Activated CD4-positive, alpha-beta T cell treated with anti-CD3 and anti-CD28 coated beads for 1 hour (primary cell): ENCODE data around the gene EGR4.
"Not testable (repeated sequence)": the region's sequence is repeated elsewhere in the genome, so short reads cannot be mapped to it uniquely, and the experiment has no call there.

Experiments used
- DNase-seq: peaks from one replicate; pipeline ENCODE4 v3.0.0-alpha.2; 2020

EGR4 gene

GRCh38 chr2:73262691-73263429, 30.5 kb downstream of the EGR4 start:
- DNase-seq: not testable (repeated sequence)

GRCh38 chr2:73262108-73262651, 31.2 kb downstream of the EGR4 start:
- no peak for DNase-seq

DNA sequence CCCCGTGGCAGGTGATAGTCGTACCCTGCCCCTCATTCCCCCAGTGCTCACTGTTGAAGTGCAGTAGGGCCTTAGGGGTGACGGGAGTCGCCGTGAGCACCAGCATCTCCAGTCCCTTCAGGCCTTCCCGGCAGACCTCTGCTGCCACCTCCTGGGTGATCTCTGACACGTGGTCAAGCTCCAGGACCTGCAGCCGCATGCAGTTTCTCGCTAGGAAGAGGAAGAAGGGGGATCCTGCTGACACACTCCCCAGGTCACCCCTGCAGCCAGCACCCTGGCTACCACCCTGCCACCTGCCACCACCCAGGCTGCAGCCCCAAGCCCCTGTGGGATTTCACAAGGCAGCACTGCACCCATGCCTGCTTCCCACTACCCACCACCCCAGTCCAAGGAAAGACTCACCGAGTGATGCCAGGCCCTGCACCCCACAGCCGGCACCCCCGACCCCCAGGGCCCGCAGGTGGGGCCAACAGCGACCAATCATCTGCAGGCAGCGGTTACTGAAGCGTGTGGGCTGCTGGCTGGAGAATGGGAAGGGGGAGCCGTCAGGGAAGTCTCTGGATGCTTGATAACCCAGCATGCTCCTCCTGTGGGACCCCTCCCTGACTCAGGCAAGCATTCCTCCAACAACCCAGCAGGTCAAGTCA, 32.9 kb downstream of the EGR4 start:
- DNase-seq: no peak

DNA sequence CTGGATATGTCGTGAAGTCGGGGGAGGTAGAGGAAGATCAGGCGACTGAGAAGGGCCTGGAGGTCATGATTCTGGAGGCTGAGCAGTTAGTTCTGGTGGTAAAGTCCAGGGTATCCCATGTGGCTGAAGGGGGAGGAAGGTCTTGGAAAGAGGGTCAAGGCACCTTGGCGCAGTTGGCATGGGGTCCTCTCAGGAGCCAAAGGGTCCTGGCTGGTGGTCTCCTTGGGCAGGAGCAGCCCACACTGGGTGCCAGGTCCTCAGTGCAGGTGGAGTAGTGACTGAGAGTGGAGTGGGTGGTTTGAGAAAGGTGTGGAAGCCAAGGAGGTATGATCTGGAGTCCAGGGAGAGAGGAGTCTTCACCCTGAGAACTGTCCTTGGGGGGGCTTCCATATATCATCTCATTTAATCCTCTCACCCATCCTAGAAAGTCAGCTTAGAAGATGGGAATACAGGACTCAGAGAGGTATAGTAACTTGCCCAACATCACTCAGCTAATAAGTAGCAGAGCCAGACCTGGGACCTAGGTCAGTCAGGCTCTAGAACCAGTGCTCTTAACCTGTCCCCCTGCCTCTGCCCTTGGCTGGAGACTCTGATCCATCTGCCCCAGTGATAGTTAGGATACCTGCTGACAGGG, 33.5 kb downstream of the EGR4 start:
- no peak for DNase-seq

DNA sequence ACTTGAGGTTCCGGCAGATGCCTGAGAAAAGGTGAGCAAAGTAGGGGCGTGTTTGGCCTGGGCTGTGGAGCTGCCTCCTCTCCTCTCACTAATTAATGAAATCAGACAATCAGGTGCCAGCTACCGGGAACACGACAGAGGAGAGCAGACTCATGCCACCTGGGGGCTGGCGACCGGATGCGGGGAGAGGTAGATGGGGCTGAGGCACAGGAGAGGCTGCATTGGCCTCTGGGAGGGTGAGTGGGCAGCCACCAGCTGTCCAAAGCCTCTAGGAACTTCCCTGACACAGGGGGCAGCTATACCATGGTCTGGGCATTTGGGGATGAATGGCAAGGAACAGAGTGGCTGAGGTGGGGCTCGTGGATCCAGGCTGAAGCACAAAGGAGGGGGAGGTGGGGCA, 34.1 kb downstream of the EGR4 start:
- no peak for DNase-seq

DNA sequence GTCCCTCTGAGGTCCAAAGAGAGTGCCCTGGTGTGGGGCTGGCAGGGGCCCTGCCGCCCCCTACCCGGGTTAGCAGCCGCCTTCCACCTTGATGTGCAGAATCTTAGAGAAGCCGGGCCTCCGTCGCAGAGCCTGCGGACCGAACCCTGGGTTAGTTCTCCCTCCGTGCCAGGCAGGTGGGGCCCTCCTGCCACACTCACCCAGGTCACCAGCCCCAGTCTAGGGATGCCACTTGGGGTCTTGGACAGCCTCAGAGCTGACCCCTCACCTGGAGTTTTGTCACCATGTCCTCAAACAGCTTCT, 34.5 kb downstream of the EGR4 start:
- no peak for DNase-seq

GRCh38 chr2:73258186-73258912, 35.0 kb downstream of the EGR4 start:
- DNase-seq: no peak

GRCh38 chr2:73257425-73258125, 35.8 kb downstream of the EGR4 start:
- no peak for DNase-seq

- DNase-seq: no peak
Measured at GRCh38 chr2:73257021-73257420, 36.3 kb downstream of the EGR4 start.

GRCh38 chr2:73256618-73256922, 36.8 kb downstream of the EGR4 start:
- DNase-seq: no peak

GRCh38 chr2:73255907-73256617, 37.3 kb downstream of the EGR4 start:
- no peak for DNase-seq

DNA sequence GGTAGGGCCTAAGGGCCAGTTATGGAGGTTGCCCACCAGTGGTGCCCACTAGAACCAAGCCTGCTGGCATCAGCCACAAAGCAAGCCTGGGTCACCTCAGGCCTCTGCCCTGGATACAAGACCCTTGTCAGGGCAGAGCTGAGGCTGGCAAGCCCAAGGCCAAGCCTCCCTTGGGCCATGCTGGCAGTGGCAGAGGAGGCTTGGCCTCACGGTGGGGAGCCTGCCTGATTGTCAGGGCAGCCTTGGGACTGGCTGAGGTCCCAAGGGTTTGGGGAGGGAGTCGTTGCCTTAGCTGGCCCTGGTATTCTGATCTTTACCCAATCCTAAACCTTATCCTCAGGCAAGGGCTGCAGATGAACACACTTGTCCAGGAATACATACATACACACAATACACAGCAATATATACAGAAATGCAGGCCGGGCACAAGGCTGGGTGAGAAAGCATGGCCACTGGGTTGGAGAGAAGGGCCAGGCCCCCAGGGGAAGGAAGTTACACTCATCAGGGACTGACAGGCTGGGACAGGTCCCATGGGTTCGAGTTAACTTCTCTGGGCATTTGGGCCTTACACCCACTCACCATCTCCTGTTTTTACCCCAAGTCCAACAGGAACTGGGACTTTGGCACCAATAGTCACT, 38.2 kb downstream of the EGR4 start:
- no peak for DNase-seq

GRCh38 chr2:73254343-73255006, 38.9 kb downstream of the EGR4 start:
- DNase-seq: no peak

GRCh38 chr2:73253901-73254300, 39.4 kb downstream of the EGR4 start:
- no peak for DNase-seq

DNA sequence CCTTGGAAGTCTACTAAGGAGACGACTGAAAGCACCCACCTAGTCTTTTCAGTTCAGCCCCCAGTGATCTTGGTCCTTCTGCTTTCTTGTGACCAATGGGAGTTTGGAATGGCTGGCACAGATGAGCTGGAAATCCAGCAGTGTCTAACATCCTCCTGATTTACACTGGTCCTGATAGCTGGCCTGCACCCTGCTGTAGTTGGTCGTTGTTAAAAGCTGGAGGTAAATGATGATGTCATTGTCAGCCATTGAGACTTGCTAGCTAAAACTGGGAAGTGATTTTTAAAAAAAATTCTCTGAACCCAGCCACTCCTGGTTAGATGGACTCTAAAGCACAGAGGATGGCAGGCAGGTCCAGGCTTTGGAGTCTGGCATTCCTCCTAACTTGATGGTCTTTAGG, 39.9 kb downstream of the EGR4 start:
- DNase-seq: no peak

- no peak for DNase-seq
Measured at GRCh38 chr2:73252238-73253027, 40.9 kb downstream of the EGR4 start.

- DNase-seq: no peak
Measured at GRCh38 chr2:73250872-73251846, 42.2 kb downstream of the EGR4 start.

GRCh38 chr2:73249636-73250035, 43.7 kb downstream of the EGR4 start:
- no peak for DNase-seq

DNA sequence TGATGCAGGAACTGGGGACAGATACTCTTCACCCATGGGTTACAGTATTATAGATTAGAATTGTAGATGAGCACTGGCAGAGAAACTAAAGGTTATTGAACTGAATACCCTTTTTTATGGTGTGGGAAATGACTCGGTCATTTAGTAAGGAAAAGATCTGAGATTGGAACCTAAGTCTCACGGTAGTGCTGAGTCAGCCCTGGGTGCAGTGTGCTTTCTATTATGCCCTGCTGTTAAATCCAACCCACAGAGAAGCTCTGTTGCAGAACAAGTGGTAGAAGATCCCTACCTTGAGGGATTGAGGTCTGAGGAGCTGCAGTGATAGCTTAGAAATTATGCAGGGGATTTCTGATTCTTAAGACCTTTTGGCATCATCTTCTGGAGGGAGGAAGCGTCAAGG, 46.5 kb downstream of the EGR4 start:
- DNase-seq: no peak
